GM23338 (cell line): Measurements from ENCODE around the gene PDCD7. TPM values are rescaled to one million over a fixed set of nuclear protein-coding genes. Genes with fewer than 3 reads are reported as not detected.

Experiments
- polyA plus RNA-seq: library from polyadenylated mRNA; unstranded; fragments of >200 nt; fragmentation: Nextera tagmentation; extraction: Ambion mirVana; gene quantifications from 2 replicates; pipeline ENCODE4 v1.2.1, GENCODE V29; 2016
- small RNA-seq: library from RNA; depleted of rRNA; stranded (forward); fragments of <200 nt; gene quantifications from one replicate; pipeline ENCODE3, GENCODE V24; 2014; ENCODE audit warnings: low replicate concordance
- total RNA-seq: library from RNA; depleted of rRNA; stranded (reverse); fragments of >200 nt; shearing (Covaris generic); gene quantifications from 2 replicates; pipeline ENCODE4 v1.2.3, GENCODE V29; 2014; rRNA removed

Gene PDCD7
- total and polyA plus RNA-seq, 2 experiments from 2014 or later = 16.8 to 21.2 TPM

Small RNAs within 50 kb of the gene (small RNA-seq; reads per million reads assigned to genes)
- not detected for gene AC013553.1

Other genes starting within 250 kb of the PDCD7 start
- 8.7 and 9.3 TPM in 2 replicates for gene ANKDD1A, start 221.9 kb downstream of the PDCD7 start, total RNA-seq
- gene ANKDD1A, start 221.9 kb downstream of the PDCD7 start, polyA plus RNA-seq = 5.8 and 6.7 TPM in 2 replicates
- 86.6 and 102 TPM in 2 replicates for gene SPG21, start 143.9 kb downstream of the PDCD7 start, total RNA-seq
- 79.4 and 81.0 TPM in 2 replicates for gene SPG21, start 143.9 kb downstream of the PDCD7 start, polyA plus RNA-seq
- gene MTFMT, start 104.2 kb downstream of the PDCD7 start, total RNA-seq = 25.3 and 36.0 TPM in 2 replicates
- 18.9 and 19.0 TPM in 2 replicates for gene MTFMT, start 104.2 kb downstream of the PDCD7 start, polyA plus RNA-seq
- not detected in 2 replicates for gene SLC51B, start 88.4 kb downstream of the PDCD7 start, total RNA-seq
- gene SLC51B, start 88.4 kb downstream of the PDCD7 start, polyA plus RNA-seq = not detected in 2 replicates
- 20.1 and 27.7 TPM in 2 replicates for gene RASL12, start 65.8 kb downstream of the PDCD7 start, total RNA-seq
- gene RASL12, start 65.8 kb downstream of the PDCD7 start, polyA plus RNA-seq = 4.5 and 5.4 TPM in 2 replicates
- gene KBTBD13, start 57.1 kb downstream of the PDCD7 start, total RNA-seq = not detected in 2 replicates
- 0.09 TPM in 1 of 2 replicates, not detected in the other for gene KBTBD13, start 57.1 kb downstream of the PDCD7 start, polyA plus RNA-seq
- 1.4 and 1.5 TPM in 2 replicates for gene UBAP1L, start 18.6 kb downstream of the PDCD7 start, total RNA-seq
- gene UBAP1L, start 18.6 kb downstream of the PDCD7 start, polyA plus RNA-seq = 0.47 and 0.53 TPM in 2 replicates
- gene CLPX, start 51.5 kb upstream of the PDCD7 start, total RNA-seq = 40.6 and 47.0 TPM in 2 replicates
- gene CLPX, start 51.5 kb upstream of the PDCD7 start, polyA plus RNA-seq = 18.9 and 20.6 TPM in 2 replicates
- gene CILP, start 77.7 kb upstream of the PDCD7 start, total RNA-seq = 0.03 TPM in 1 of 2 replicates, not detected in the other
- not detected in 2 replicates for gene CILP, start 77.7 kb upstream of the PDCD7 start, polyA plus RNA-seq
- 3.6 and 4.6 TPM in 2 replicates for gene PARP16, start 153.1 kb upstream of the PDCD7 start, total RNA-seq
- 4.1 and 4.4 TPM in 2 replicates for gene PARP16, start 153.1 kb upstream of the PDCD7 start, polyA plus RNA-seq
- not detected in 2 replicates for gene RNU5A-1, start 162.2 kb upstream of the PDCD7 start, total RNA-seq
- gene RNU5A-1, start 162.2 kb upstream of the PDCD7 start, polyA plus RNA-seq = not detected in 2 replicates
- not detected in 2 replicates for gene RNU5B-1, start 170.9 kb upstream of the PDCD7 start, total RNA-seq
- not detected in 2 replicates for gene RNU5B-1, start 170.9 kb upstream of the PDCD7 start, polyA plus RNA-seq
- 26.3 and 30.7 TPM in 2 replicates for gene IGDCC3, start 244.2 kb upstream of the PDCD7 start, total RNA-seq
- gene IGDCC3, start 244.2 kb upstream of the PDCD7 start, polyA plus RNA-seq = 15.3 and 16.4 TPM in 2 replicates